ENCODE data around the gene S1PR5.

Gene S1PR5

DNA sequence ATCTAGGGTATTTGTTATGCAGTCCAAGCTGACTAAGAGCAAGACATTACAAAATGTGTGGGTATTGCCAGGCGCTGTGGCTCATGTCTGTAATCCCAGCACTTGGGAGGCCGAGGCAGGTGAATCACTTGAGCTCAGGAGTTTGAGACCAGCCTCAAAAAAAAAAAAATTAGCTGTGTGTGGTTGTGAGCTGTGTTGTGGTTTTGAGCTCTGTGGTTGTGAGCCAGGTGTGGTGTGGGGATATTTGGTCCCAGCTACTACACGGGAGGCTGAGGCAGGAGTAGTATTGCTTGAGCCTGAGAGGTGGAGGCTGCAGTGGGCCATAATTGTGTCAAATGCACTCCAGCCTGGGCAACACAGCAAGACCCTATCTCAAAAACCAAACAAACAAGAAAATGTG lies 8.5 kb downstream of the S1PR5 start:
- Histone ChIP-seq H3K4me2 (ENCODE audit: insufficient read depth, low read length) (no peak overlapping the region), H3K36me3 (ENCODE audit: insufficient read depth, low read length) (no peaks in the 10 kb centered on the region), H3K79me2 (ENCODE audit: insufficient read depth, low read length) (no peaks in the 10 kb centered on the region), H2AFZ (ENCODE audit: low read depth, low read length) (no peak overlapping the region), H3K9ac (ENCODE audit: low read depth, low read length) (0 out of 2 replicates have a peak overlapping the region, but pooled peaks have one; percentile 9), H4K20me1 (ENCODE audit: insufficient read depth, low read length) (no peaks in the 10 kb centered on the region), H3K4me3 (ENCODE audit: low read depth in 1 of 2, low read length in 2 of 2) (no peak overlapping the region), H3K27ac (ENCODE audit: low read length) (no peak overlapping the region), H3K9me3 (ENCODE audit: insufficient read depth, low read length, severe bottlenecking) (no peaks in the 10 kb centered on the region), H3K4me1 (ENCODE audit: insufficient read depth, low read length) (peaks cover 15% of the 10 kb centered on the region), H3K27me3 (ENCODE audit: insufficient read depth, low read length, poor library complexity) (no peaks in the 10 kb centered on the region)
- DNase-seq: peak; percentile 62
- ATAC-seq (ENCODE audit: insufficient read depth, low read depth): peak; percentile 81
- no peak for TF ChIP-seq EZH2 (IDR thresholded peaks at IDR 0.05; ENCODE audit: borderline replicate concordance, low read depth, low read length, severe bottlenecking)
- TF ChIP-seq, protein P1, sequence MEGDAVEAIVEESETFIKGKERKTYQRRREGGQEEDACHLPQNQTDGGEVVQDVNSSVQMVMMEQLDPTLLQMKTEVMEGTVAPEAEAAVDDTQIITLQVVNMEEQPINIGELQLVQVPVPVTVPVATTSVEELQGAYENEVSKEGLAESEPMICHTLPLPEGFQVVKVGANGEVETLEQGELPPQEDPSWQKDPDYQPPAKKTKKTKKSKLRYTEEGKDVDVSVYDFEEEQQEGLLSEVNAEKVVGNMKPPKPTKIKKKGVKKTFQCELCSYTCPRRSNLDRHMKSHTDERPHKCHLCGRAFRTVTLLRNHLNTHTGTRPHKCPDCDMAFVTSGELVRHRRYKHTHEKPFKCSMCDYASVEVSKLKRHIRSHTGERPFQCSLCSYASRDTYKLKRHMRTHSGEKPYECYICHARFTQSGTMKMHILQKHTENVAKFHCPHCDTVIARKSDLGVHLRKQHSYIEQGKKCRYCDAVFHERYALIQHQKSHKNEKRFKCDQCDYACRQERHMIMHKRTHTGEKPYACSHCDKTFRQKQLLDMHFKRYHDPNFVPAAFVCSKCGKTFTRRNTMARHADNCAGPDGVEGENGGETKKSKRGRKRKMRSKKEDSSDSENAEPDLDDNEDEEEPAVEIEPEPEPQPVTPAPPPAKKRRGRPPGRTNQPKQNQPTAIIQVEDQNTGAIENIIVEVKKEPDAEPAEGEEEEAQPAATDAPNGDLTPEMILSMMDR (IDR thresholded peaks at IDR 0.05; ENCODE audit: borderline replicate concordance, extremely low read depth, low read length, poor library complexity, severe bottlenecking): no peak

DNA sequence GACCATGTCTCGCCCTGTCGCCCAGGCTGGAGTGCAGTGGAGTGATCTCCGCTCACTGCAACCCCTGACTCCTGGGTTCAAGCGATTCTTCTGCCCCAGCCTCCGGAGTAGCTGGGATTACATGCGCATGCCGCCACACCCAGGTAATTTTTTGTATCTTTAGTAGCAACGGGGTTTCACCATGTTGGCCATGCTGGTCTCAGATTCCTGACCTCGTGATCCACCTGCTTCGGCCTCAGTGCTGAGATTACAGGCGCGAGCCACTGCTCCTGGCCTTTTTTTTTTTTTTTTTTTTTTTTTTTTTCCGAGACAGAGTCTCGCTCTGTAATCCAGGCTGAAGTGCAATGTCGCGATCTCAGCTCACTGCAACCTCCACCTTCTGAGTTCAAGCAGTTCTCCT lies 9.2 kb downstream of the S1PR5 start:
- no peak overlapping the region for H3K4me2 ChIP-seq (ENCODE audit: insufficient read depth, low read length)
- no peak overlapping the region for H2AFZ ChIP-seq (ENCODE audit: low read depth, low read length)
- H3K4me1 ChIP-seq (ENCODE audit: insufficient read depth, low read length): peaks cover 22% of the 10 kb centered on the region

DNA sequence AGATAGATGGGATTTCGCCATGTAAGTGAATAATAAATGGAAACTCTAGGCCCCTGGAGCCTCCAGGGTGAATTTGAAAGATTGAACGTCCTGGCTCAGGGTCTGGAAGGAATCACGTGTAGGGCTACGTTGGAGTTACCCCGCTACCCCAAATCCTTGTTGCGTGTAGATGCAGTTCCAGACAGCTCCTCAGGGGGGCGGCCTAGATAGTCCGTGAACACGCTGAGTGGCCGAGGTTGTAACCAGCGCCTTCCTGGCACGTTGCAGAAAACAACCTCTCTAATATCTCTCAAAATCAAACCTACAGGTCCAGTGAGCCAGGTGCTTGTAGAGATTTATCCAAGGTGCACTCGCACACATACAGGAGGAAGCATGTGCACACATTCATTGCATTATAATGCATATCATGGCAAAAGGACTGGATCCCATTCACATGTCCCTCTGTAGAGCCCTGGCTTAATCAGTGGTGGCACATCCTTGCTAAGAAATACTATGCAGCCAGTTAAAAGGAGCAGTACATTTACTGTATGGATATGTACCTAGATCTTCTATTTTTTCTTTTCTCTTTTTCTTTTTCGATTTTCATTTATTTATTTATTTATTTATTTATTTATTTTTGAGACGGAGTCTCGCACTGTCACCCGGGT lies 11.5 kb downstream of the S1PR5 start:
- no peak overlapping the region for H3K4me2 ChIP-seq (ENCODE audit: insufficient read depth, low read length)
- H3K9ac ChIP-seq (ENCODE audit: low read depth, low read length): no peak overlapping the region
- no peak for ATAC-seq (ENCODE audit: insufficient read depth, low read depth)
- no peak overlapping the region for H3K4me3 ChIP-seq (ENCODE audit: low read depth in 1 of 2, low read length in 2 of 2)
- peaks cover 34% of the 10 kb centered on the region for H3K4me1 ChIP-seq (ENCODE audit: insufficient read depth, low read length)
- DNase-seq: peak; percentile 80
- peaks cover 11% of the 10 kb centered on the region; the same call in 1 of the 2 replicates for H3K36me3 ChIP-seq (ENCODE audit: insufficient read depth, low read length)
- TF ChIP-seq, protein P1 (IDR thresholded peaks at IDR 0.05; ENCODE audit: borderline replicate concordance, extremely low read depth, low read length, poor library complexity, severe bottlenecking): peak; percentile 90
- TF ChIP-seq EZH2 (IDR thresholded peaks at IDR 0.05; ENCODE audit: borderline replicate concordance, low read depth, low read length, severe bottlenecking): no peak
- no peaks in the 10 kb centered on the region for H3K9me3 ChIP-seq (ENCODE audit: insufficient read depth, low read length, severe bottlenecking)
- H3K79me2 ChIP-seq (ENCODE audit: insufficient read depth, low read length): peaks cover 25% of the 10 kb centered on the region
- H3K27ac ChIP-seq (ENCODE audit: low read length): no peak overlapping the region
- no peak overlapping the region for H2AFZ ChIP-seq (ENCODE audit: low read depth, low read length)
- no peaks in the 10 kb centered on the region for H4K20me1 ChIP-seq (ENCODE audit: insufficient read depth, low read length)
- H3K27me3 ChIP-seq (ENCODE audit: insufficient read depth, low read length, poor library complexity): no peaks in the 10 kb centered on the region

More for the DNA sequence above, 9.2 kb downstream of the S1PR5 start:
- Histone ChIP-seq H3K79me2 (ENCODE audit: insufficient read depth, low read length) (peaks cover 4% of the 10 kb centered on the region; the same call in 1 of the 2 replicates), H3K36me3 (ENCODE audit: insufficient read depth, low read length) (no peaks in the 10 kb centered on the region; the same call in 1 of the 2 replicates), H3K27me3 (ENCODE audit: insufficient read depth, low read length, poor library complexity) (no peaks in the 10 kb centered on the region), H3K27ac (ENCODE audit: low read length) (no peak overlapping the region), H3K9me3 (ENCODE audit: insufficient read depth, low read length, severe bottlenecking) (no peaks in the 10 kb centered on the region), H4K20me1 (ENCODE audit: insufficient read depth, low read length) (no peaks in the 10 kb centered on the region), H3K9ac (ENCODE audit: low read depth, low read length) (no peak overlapping the region), H3K4me3 (ENCODE audit: low read depth in 1 of 2, low read length in 2 of 2) (no peak overlapping the region)
- TF ChIP-seq EZH2 (IDR thresholded peaks at IDR 0.05; ENCODE audit: borderline replicate concordance, low read depth, low read length, severe bottlenecking): no peak
- TF ChIP-seq, protein P1 (IDR thresholded peaks at IDR 0.05; ENCODE audit: borderline replicate concordance, extremely low read depth, low read length, poor library complexity, severe bottlenecking): no peak
- ATAC-seq (ENCODE audit: insufficient read depth, low read depth): no peak
- DNase-seq: no peak
